GM23338 (cell line): ENCODE results near the gene DDX27. TPM values are rescaled to one million over a fixed set of nuclear protein-coding genes. Genes with fewer than 3 reads are reported as not detected.
"Not testable (repeated sequence)": the region's sequence is repeated elsewhere in the genome, so short reads cannot be mapped to it uniquely, and the experiment has no call there.

Experiments used
- ATAC-seq: fragments of 200-7000 bp; cut with Tn5 transposase; 3 replicates; pipeline ENCODE4 v1.9.1; 2020
- DNase-seq: peaks from one replicate; pipeline ENCODE4 v3.0.0-alpha.2; 2015; ENCODE audit warnings: low spot score
- H2AFZ ChIP-seq: fragments of 200-600 bp; sonication (generic); 2 replicates; pipeline ENCODE4 v1.8.0; 2016; ENCODE audit warnings: antibody characterized with exemption, mild to moderate bottlenecking, moderate library complexity
- H3F3A ChIP-seq: fragments of 200-600 bp; sonication (generic); replicated peaks from 2 replicates; pipeline ENCODE4 v1.8.0; 2017; ENCODE audit warnings: antibody characterized with exemption, mixed run types, low read depth
- H3K27ac ChIP-seq: fragments of 200-600 bp; sonication (generic); 2 replicates; pipeline ENCODE4 v1.6.1; 2016; ENCODE audit warnings: low read depth
- H3K27me3 ChIP-seq: fragments of 200-600 bp; sonication (generic); 2 replicates; pipeline ENCODE4 v1.8.0; 2016; ENCODE audit warnings: mild to moderate bottlenecking, mixed run types, moderate library complexity; ENCODE audit not compliant: insufficient read depth
- H3K36me3 ChIP-seq: fragments of 200-600 bp; sonication (generic); 2 replicates; pipeline ENCODE4 v1.8.0; 2016; ENCODE audit warnings: mild to moderate bottlenecking; ENCODE audit not compliant: insufficient read depth
- H3K4me1 ChIP-seq: fragments of 200-600 bp; sonication (generic); 2 replicates; pipeline ENCODE4 v1.8.0; 2016; ENCODE audit warnings: mild to moderate bottlenecking, moderate library complexity; ENCODE audit not compliant: insufficient read depth
- H3K4me2 ChIP-seq: fragments of 200-600 bp; sonication (generic); 2 replicates; pipeline ENCODE4 v1.7.1; 2017; ENCODE audit warnings: mixed run types
- H3K4me3 ChIP-seq: fragments of 200-600 bp; sonication (generic); 2 replicates; pipeline ENCODE4 v1.6.1; 2016; ENCODE audit warnings: mixed run types
- H3K79me2 ChIP-seq: fragments of 200-600 bp; sonication (generic); replicated peaks from 2 replicates; pipeline ENCODE4 v1.8.0; 2017; ENCODE audit warnings: mild to moderate bottlenecking; ENCODE audit not compliant: insufficient read depth
- H3K9me2 ChIP-seq: fragments of 200-600 bp; sonication (generic); 2 replicates; pipeline ENCODE4 v1.8.0; 2017; ENCODE audit not compliant: insufficient read depth
- H4K20me1 ChIP-seq: fragments of 200-600 bp; sonication (generic); replicated peaks from 2 replicates; pipeline ENCODE4 v1.8.0; 2017; ENCODE audit warnings: mild to moderate bottlenecking; ENCODE audit not compliant: insufficient read depth
- H3K27ac Mint-ChIP-seq: 2 replicates; pipeline ENCODE4 v1.8.0; 2020; ENCODE audit warnings: inconsistent platforms, mild to moderate bottlenecking, moderate library complexity, mixed read lengths
- H3K27me3 Mint-ChIP-seq: 3 replicates; pipeline ENCODE4 v1.8.0; 2022; ENCODE audit warnings: low read depth, mild to moderate bottlenecking, moderate library complexity, mixed read lengths, inconsistent platforms; ENCODE audit not compliant: insufficient read depth, poor library complexity
- H3K36me3 Mint-ChIP-seq: 3 replicates; pipeline ENCODE4 v1.8.0; 2021; ENCODE audit warnings: low read depth, mild to moderate bottlenecking, inconsistent platforms, moderate library complexity, mixed read lengths
- H3K4me1 Mint-ChIP-seq: 3 replicates; pipeline ENCODE4 v1.8.0; 2020; ENCODE audit warnings: mild to moderate bottlenecking, inconsistent platforms, mixed read lengths
- H3K4me3 Mint-ChIP-seq: 3 replicates; pipeline ENCODE4 v1.8.0; 2021; ENCODE audit warnings: moderate library complexity, mild to moderate bottlenecking, inconsistent platforms, mixed read lengths
- H3K9me3 Mint-ChIP-seq: 3 replicates; pipeline ENCODE4 v1.8.0; 2020; ENCODE audit warnings: moderate library complexity, mild to moderate bottlenecking, inconsistent platforms, mixed read lengths
- CREB1 ChIP-seq: fragments of 250-450 bp; sonication (Bioruptor Pico); IDR thresholded peaks from 2 replicates; pipeline ENCODE4 v1.5.0; 2020; ENCODE audit warnings: low read depth, mild to moderate bottlenecking, moderate library complexity
- CTCF ChIP-seq, 2 experiments: fragments of 200-600 bp in 1 of 2; sonication (generic) in 1 of 2; conservative IDR thresholded peaks; 2 replicates each; pipeline versions ENCODE4 v1.5.1 to v1.6.1; 2016 to 2017; ENCODE audit warnings: antibody characterized with exemption in 2 of 2, low read depth in 2 of 2, mild to moderate bottlenecking in 2 of 2, moderate library complexity in 1 of 2
- ETS1 ChIP-seq: IDR thresholded peaks from 2 replicates; pipeline ENCODE4 v1.6.1; 2016; ENCODE audit warnings: antibody characterized with exemption
- EZH2 ChIP-seq: fragments of 200-600 bp; sonication (generic); IDR thresholded peaks from one replicate; pipeline ENCODE4 v1.8.0; 2017; ENCODE audit warnings: antibody characterized with exemption, mild to moderate bottlenecking, low read depth; ENCODE audit not compliant: unreplicated experiment
- JUNB ChIP-seq: IDR thresholded peaks from one replicate; pipeline ENCODE4 v1.6.1; 2016; ENCODE audit warnings: antibody characterized with exemption; ENCODE audit not compliant: unreplicated experiment
- NANOG ChIP-seq: IDR thresholded peaks from 2 replicates; pipeline ENCODE4 v1.6.1; 2016; ENCODE audit warnings: antibody characterized with exemption, borderline replicate concordance
- POLR2AphosphoS5 ChIP-seq: IDR thresholded peaks from 2 replicates; pipeline ENCODE4 v1.6.1; 2016; ENCODE audit warnings: antibody characterized with exemption, low read depth
- polyA plus RNA-seq: library from polyadenylated mRNA; unstranded; fragments of >200 nt; fragmentation: Nextera tagmentation; extraction: Ambion mirVana; gene quantifications from 2 replicates; pipeline ENCODE4 v1.2.1, GENCODE V29; 2016
- total RNA-seq: library from RNA; depleted of rRNA; stranded (reverse); fragments of >200 nt; shearing (Covaris generic); gene quantifications from 2 replicates; pipeline ENCODE4 v1.2.3, GENCODE V29; 2014

DDX27 gene
- total and polyA plus RNA-seq, 2 experiments from 2014 or later: 53.3 to 81.3 TPM

- no peak for TF ChIP-seq EZH2
- TF ChIP-seq JUNB: no peak
- no peak for TF ChIP-seq CREB1 (CRISPR knock-in tag)
Observed at GRCh38 chr20:49187330-49187850, 31.8 kb upstream of the DDX27 start (continued).

- Mint-ChIP-seq H3K36me3 (peaks cover 6% of the 10 kb centered on the region; the same call in 2 of the 3 replicates), H3K9me3 (peaks cover 3% of the 10 kb centered on the region; the same call in 1 of the 3 replicates), H3K27ac (peak within 1 kb of the TSS; percentile 78), H3K4me1 (peaks cover 24% of the 10 kb centered on the region), H3K4me3 (peak within 1 kb of the TSS; percentile 97), H3K27me3 (peaks cover 7% of the 10 kb centered on the region)
- H3K4me1 ChIP-seq: peaks cover 7% of the 10 kb centered on the region; the same call in 1 of the 2 replicates
- peak within 1 kb of the TSS; percentile 83 for H2AFZ ChIP-seq
- peak; percentile 95 for ATAC-seq
- no peaks in the 10 kb centered on the region for H3K36me3 ChIP-seq
- DNase-seq: peak; percentile 99
- peaks cover 45% of the 10 kb centered on the region for H3K79me2 ChIP-seq
- TF ChIP-seq CREB1 (CRISPR knock-in tag): peak; percentile 59
- peak; percentile 84 for TF ChIP-seq POLR2AphosphoS5
- peak; percentile 98 for TF ChIP-seq ETS1
- no peak for TF ChIP-seq JUNB
- no peak for TF ChIP-seq CTCF (conservative IDR thresholded peaks at IDR 0.05; ENCODE audit: low read depth in 2 of 2)
- no peak for TF ChIP-seq NANOG
- no peaks in the 10 kb centered on the region for H3K27me3 ChIP-seq
- H3F3A ChIP-seq: no peaks in the 10 kb centered on the region
- H3K9me2 ChIP-seq: no peaks in the 10 kb centered on the region
- H3K4me3 ChIP-seq: peak within 1 kb of the TSS; percentile 89
- H3K27ac ChIP-seq: peak within 1 kb of the TSS; percentile 86; the same call in 1 of the 2 replicates
- peaks cover 39% of the 10 kb centered on the region for H4K20me1 ChIP-seq
- peak within 1 kb of the TSS; percentile 92 for H3K4me2 ChIP-seq
Observed at GRCh38 chr20:49187851-49188641, 31.2 kb upstream of the DDX27 start, which contains the start of gene STAU1. TSS of gene STAU1 (minus strand) at chr20:49188334. CDS start at chr20:49166201, 22,133 bp downstream.

- H3K79me2 ChIP-seq, DNase-seq, H3K27ac Mint-ChIP-seq, H3K9me2 ChIP-seq, H4K20me1 ChIP-seq, H3K9me3 Mint-ChIP-seq, H3K4me3 ChIP-seq, H3K4me1 ChIP-seq, H3K27me3 ChIP-seq, H3K36me3 Mint-ChIP-seq, H3F3A ChIP-seq, H3K27ac ChIP-seq, H3K27me3 Mint-ChIP-seq, H3K4me3 Mint-ChIP-seq, H3K4me1 Mint-ChIP-seq, H3K36me3 ChIP-seq, H3K4me2 ChIP-seq, ATAC-seq: not testable (repeated sequence)
- H2AFZ ChIP-seq: peak overlapping the region; percentile 92
Observed at GRCh38 chr20:49192944-49193518, 26.2 kb upstream of the DDX27 start.
